Measurements from ENCODE around the gene MRPL3. TPM values are rescaled to one million over a fixed set of nuclear protein-coding genes. Genes with fewer than 3 reads are reported as not detected.

MRPL3 gene
- total RNA-seq, 1 experiment from 2014 or later, result 210 TPM

DNA sequence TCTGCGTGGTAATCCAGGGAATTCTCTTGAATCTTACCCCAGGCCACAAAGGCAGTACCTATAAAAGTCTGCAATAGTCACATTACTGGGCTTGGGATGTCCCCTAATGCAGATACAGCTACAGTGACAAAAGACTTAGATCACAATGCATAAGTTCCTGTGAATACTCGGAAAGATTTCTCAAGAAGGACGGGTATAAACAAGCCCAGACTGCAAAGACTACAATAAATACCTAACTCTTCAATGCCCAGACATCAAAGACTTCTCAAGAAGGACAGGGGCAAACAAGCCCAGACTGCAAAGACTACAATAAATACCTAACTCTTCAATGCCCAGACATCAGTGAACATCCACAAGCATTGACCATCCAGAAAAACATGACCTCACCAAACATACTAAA is 70.3 kb downstream of the MRPL3 start:
- TF ChIP-seq, protein P1, sequence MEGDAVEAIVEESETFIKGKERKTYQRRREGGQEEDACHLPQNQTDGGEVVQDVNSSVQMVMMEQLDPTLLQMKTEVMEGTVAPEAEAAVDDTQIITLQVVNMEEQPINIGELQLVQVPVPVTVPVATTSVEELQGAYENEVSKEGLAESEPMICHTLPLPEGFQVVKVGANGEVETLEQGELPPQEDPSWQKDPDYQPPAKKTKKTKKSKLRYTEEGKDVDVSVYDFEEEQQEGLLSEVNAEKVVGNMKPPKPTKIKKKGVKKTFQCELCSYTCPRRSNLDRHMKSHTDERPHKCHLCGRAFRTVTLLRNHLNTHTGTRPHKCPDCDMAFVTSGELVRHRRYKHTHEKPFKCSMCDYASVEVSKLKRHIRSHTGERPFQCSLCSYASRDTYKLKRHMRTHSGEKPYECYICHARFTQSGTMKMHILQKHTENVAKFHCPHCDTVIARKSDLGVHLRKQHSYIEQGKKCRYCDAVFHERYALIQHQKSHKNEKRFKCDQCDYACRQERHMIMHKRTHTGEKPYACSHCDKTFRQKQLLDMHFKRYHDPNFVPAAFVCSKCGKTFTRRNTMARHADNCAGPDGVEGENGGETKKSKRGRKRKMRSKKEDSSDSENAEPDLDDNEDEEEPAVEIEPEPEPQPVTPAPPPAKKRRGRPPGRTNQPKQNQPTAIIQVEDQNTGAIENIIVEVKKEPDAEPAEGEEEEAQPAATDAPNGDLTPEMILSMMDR (IDR thresholded peaks at IDR 0.05; ENCODE audit: unreplicated experiment), result no peak
- Mint-ChIP-seq H3K36me3 (ENCODE audit: insufficient read depth, unreplicated experiment) (no peaks in the 10 kb centered on the region), H3K4me3 (ENCODE audit: low read depth, unreplicated experiment) (no peak overlapping the region), H3K4me1 (ENCODE audit: low read depth, unreplicated experiment) (no peaks in the 10 kb centered on the region), H3K27me3 (ENCODE audit: unreplicated experiment) (no peaks in the 10 kb centered on the region), H3K27ac (ENCODE audit: unreplicated experiment) (no peak overlapping the region), H3K9me3 (ENCODE audit: low read depth, unreplicated experiment) (no peaks in the 10 kb centered on the region)
- BruUV-seq (replicated peaks), result no TSS peak
- CTCF ChIA-PET, result no interaction called here
- intact Hi-C loops (cut with micrococcal nuclease; ENCODE audit: unreplicated experiment), result no loop called here
- no peak for DNase-seq

DNA sequence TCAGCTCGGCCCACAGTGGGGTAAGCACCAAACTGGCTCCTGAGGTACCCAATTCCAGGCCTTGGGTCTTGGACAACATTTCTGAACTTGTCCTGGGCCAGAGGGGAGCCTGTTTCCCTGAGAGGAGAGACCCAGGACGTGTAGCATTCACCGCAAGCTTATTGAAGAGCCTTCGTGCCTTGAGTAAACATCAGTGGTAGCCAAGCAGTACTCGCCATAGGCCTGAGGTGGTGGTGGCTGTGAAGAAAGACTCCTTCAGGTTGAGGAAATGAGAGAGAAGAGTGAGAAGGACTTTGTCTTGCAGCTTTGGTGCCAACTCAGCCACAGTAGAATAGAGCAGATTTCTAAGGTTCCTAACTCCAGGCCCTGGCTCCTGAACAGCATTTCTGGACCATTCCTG is 71.0 kb downstream of the MRPL3 start:
- H3K36me3 Mint-ChIP-seq (ENCODE audit: insufficient read depth, unreplicated experiment), result no peaks in the 10 kb centered on the region
- H3K9me3 Mint-ChIP-seq (ENCODE audit: low read depth, unreplicated experiment), result no peaks in the 10 kb centered on the region
- intact Hi-C loops (cut with micrococcal nuclease; ENCODE audit: unreplicated experiment), result no loop called here
- TF ChIP-seq, protein P1 (IDR thresholded peaks at IDR 0.05; ENCODE audit: unreplicated experiment), result no peak
- H3K4me1 Mint-ChIP-seq (ENCODE audit: low read depth, unreplicated experiment), result no peaks in the 10 kb centered on the region
- no peak overlapping the region for H3K27ac Mint-ChIP-seq (ENCODE audit: unreplicated experiment)
- CTCF ChIA-PET, result no interaction called here
- no peak overlapping the region for H3K4me3 Mint-ChIP-seq (ENCODE audit: low read depth, unreplicated experiment)
- DNase-seq, result no peak
- BruUV-seq (replicated peaks), result no TSS peak
- no peaks in the 10 kb centered on the region for H3K27me3 Mint-ChIP-seq (ENCODE audit: unreplicated experiment)

DNA sequence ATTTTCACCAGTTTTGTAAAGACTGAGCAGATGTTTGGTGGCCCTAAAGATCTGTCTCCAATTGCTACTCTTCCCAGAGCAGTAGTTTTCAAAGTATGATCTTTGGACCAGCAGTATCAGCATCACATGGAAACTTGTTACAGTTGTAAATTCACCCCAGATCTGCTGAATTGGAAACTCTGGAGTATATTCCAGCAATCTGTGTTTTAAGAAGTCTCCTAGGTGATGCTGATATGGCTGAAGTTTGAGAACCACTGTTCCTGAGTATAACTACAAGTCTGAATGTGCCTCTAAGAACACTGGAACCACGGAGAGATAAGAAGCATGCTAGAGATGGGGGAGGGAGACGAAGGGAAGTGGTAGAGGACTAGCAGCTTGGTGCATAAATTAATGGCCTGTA is 75.5 kb downstream of the MRPL3 start:
- BruUV-seq (replicated peaks), result no TSS peak
- no peak for DNase-seq
- CTCF ChIA-PET, result no interaction called here
- TF ChIP-seq, protein P1 (IDR thresholded peaks at IDR 0.05; ENCODE audit: unreplicated experiment), result no peak
- no peaks in the 10 kb centered on the region for H3K9me3 Mint-ChIP-seq (ENCODE audit: low read depth, unreplicated experiment)
- H3K36me3 Mint-ChIP-seq (ENCODE audit: insufficient read depth, unreplicated experiment), result no peaks in the 10 kb centered on the region
- H3K4me3 Mint-ChIP-seq (ENCODE audit: low read depth, unreplicated experiment), result no peak overlapping the region
- H3K27me3 Mint-ChIP-seq (ENCODE audit: unreplicated experiment), result no peaks in the 10 kb centered on the region
- no peaks in the 10 kb centered on the region for H3K4me1 Mint-ChIP-seq (ENCODE audit: low read depth, unreplicated experiment)
- H3K27ac Mint-ChIP-seq (ENCODE audit: unreplicated experiment), result no peak overlapping the region
- intact Hi-C loops (cut with micrococcal nuclease; ENCODE audit: unreplicated experiment), result no loop called here

DNA sequence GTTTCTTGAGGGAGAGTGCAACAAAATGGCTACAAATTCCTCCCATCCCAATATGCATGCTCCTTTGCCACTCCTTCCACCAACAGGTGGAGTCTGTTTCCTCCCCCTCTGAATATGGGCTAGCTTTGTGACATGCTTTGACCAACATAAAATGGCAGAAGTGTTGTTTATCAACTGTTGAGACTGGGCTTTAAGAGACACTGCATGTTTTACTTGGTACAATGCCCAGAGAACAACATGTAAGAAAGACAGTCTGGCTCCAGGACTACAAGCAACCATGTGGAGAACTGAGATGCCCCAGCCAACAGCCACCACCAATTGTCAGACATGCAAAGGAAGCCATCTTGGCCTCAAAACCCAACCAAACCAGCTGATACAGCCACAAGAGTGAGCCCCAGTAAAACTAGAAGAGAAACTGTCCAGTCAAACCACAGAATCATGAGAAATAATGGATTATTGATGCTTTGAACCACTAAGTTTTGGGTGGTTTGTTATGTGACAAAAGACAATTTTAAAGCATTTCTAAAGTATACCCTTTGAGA is 80.7 kb downstream of the MRPL3 start:
- H3K36me3 Mint-ChIP-seq (ENCODE audit: insufficient read depth, unreplicated experiment), result no peaks in the 10 kb centered on the region
- no TSS peak for BruUV-seq (replicated peaks)

More for the DNA sequence above, 80.7 kb downstream of the MRPL3 start:
- Mint-ChIP-seq H3K27ac (ENCODE audit: unreplicated experiment) (no peak overlapping the region), H3K9me3 (ENCODE audit: low read depth, unreplicated experiment) (no peaks in the 10 kb centered on the region), H3K27me3 (ENCODE audit: unreplicated experiment) (no peaks in the 10 kb centered on the region), H3K4me3 (ENCODE audit: low read depth, unreplicated experiment) (no peak overlapping the region), H3K4me1 (ENCODE audit: low read depth, unreplicated experiment) (no peaks in the 10 kb centered on the region)
- intact Hi-C loops (cut with micrococcal nuclease; ENCODE audit: unreplicated experiment), result no loop called here
- TF ChIP-seq, protein P1 (IDR thresholded peaks at IDR 0.05; ENCODE audit: unreplicated experiment), result no peak
- CTCF ChIA-PET, result no interaction called here
- no peak for DNase-seq

All from Calu3 (cell line).